Right atrium auricular region (tissue), 2 donors: ENCODE measurements around the gene ARHGAP6. TPM values are rescaled to one million over a fixed set of nuclear protein-coding genes. Genes with fewer than 3 reads are reported as not detected.

Experiments
- DNase-seq: peaks from one replicate; pipeline ENCODE4 v3.0.0-alpha.2; 2019; ENCODE audit warnings: low spot score
- H3K27ac ChIP-seq, 2 donors: fragments of 200-600 bp; sonication (generic); 1 replicate in 1 of 2; 2 replicates in 1 of 2; pipeline ENCODE4 v1.5.1; 2016 to 2019
- H3K27me3 ChIP-seq, 2 donors: fragments of 200-600 bp; sonication (generic); one replicate each; pipeline versions ENCODE4 v1.5.1 to v1.6.0; 2017 to 2019
- H3K36me3 ChIP-seq: fragments of 200-600 bp; sonication (generic); one replicate; pipeline ENCODE4 v1.5.1; 2016
- H3K4me1 ChIP-seq, 2 donors: fragments of 200-600 bp; sonication (generic); one replicate each; pipeline versions ENCODE4 v1.5.1 to v1.6.0; 2017 to 2019
- H3K4me3 ChIP-seq, 2 donors: fragments of 200-600 bp; sonication (generic); 1 replicate in 1 of 2; 2 replicates in 1 of 2; pipeline ENCODE4 v1.5.1; 2017 to 2019; ENCODE audit warnings: mild to moderate bottlenecking in 1 of 2, moderate library complexity in 1 of 2
- H3K9me3 ChIP-seq, 2 donors: fragments of 200-600 bp; sonication (generic); one replicate each; pipeline ENCODE4 v1.5.1; 2019
- total RNA-seq, 2 donors: library from RNA; depleted of rRNA; stranded (reverse); fragments of >200 nt; gene quantifications; one replicate each; pipeline ENCODE4 v1.1.0, GENCODE V29; 2016
- TF ChIP-seq, protein P1 (sequence below), 2 donors: fragments of 200-600 bp; sonication (generic); IDR thresholded peaks; one replicate each; pipeline ENCODE4 v1.5.1; 2019; ENCODE audit warnings: antibody characterized with exemption in 2 of 2

The ARHGAP6 gene
- total RNA-seq, 2 donors from 2014 or later: 5.1 to 9.4 TPM

- TF ChIP-seq, protein P1, sequence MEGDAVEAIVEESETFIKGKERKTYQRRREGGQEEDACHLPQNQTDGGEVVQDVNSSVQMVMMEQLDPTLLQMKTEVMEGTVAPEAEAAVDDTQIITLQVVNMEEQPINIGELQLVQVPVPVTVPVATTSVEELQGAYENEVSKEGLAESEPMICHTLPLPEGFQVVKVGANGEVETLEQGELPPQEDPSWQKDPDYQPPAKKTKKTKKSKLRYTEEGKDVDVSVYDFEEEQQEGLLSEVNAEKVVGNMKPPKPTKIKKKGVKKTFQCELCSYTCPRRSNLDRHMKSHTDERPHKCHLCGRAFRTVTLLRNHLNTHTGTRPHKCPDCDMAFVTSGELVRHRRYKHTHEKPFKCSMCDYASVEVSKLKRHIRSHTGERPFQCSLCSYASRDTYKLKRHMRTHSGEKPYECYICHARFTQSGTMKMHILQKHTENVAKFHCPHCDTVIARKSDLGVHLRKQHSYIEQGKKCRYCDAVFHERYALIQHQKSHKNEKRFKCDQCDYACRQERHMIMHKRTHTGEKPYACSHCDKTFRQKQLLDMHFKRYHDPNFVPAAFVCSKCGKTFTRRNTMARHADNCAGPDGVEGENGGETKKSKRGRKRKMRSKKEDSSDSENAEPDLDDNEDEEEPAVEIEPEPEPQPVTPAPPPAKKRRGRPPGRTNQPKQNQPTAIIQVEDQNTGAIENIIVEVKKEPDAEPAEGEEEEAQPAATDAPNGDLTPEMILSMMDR (IDR thresholded peaks at IDR 0.05): no peak
These were observed 329.5 kb downstream of the ARHGAP6 start for GRCh38 chrX:11336201-11336600.

GRCh38 chrX:11334165-11334564 lies 331.6 kb downstream of the ARHGAP6 start:
- no peaks in the 10 kb centered on the region for H3K4me1 ChIP-seq
- DNase-seq: no peak
- no peaks in the 10 kb centered on the region for H3K9me3 ChIP-seq
- H3K27me3 ChIP-seq: no peaks in the 10 kb centered on the region
- no peaks in the 10 kb centered on the region for H3K36me3 ChIP-seq
- TF ChIP-seq, protein P1 (IDR thresholded peaks at IDR 0.05): no peak
- H3K27ac ChIP-seq: no peak overlapping the region
- H3K4me3 ChIP-seq: no peak overlapping the region

More at GRCh38 chrX:11336201-11336600, 329.5 kb downstream of the ARHGAP6 start:
- Histone ChIP-seq H3K4me1 (no peaks in the 10 kb centered on the region), H3K4me3 (no peak overlapping the region), H3K27ac (no peak overlapping the region), H3K9me3 (no peaks in the 10 kb centered on the region), H3K27me3 (no peaks in the 10 kb centered on the region), H3K36me3 (no peaks in the 10 kb centered on the region)
- no peak for DNase-seq

- H3K36me3 ChIP-seq: no peaks in the 10 kb centered on the region
- H3K4me3 ChIP-seq: no peak overlapping the region
- no peak overlapping the region for H3K27ac ChIP-seq
- TF ChIP-seq, protein P1 (IDR thresholded peaks at IDR 0.05): no peak
- no peak for DNase-seq
- H3K4me1 ChIP-seq: no peaks in the 10 kb centered on the region
- H3K27me3 ChIP-seq: no peaks in the 10 kb centered on the region
- no peaks in the 10 kb centered on the region for H3K9me3 ChIP-seq
These were observed 333.9 kb downstream of the ARHGAP6 start for GRCh38 chrX:11331788-11332187.

DNA sequence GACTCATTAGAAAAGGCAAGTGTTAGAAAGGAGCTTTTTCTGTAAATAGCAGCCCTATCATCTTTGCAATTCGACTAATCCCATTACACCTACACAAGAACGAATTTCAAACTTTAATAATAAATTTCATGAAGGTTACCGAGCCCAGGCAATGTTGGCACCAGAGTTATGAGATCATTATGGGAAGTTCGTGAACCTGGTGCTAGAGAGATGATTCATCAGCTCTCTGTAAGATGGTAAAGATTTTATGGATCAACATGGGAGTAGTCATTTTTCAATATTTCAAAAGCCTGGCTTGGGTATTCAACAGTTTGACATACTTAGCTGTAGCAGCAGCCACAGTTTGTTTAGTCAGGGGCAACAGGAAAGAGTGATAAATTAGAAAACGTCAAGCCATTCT lies 336.7 kb downstream of the ARHGAP6 start:
- Histone ChIP-seq H3K4me3 (no peak overlapping the region), H3K27me3 (no peaks in the 10 kb centered on the region), H3K4me1 (no peaks in the 10 kb centered on the region), H3K9me3 (peaks cover 0 to 10% of the 10 kb centered on the region in 2 donors), H3K27ac (no peak overlapping the region), H3K36me3 (no peaks in the 10 kb centered on the region)
- TF ChIP-seq, protein P1 (IDR thresholded peaks at IDR 0.05): no peak
- no peak for DNase-seq

DNA sequence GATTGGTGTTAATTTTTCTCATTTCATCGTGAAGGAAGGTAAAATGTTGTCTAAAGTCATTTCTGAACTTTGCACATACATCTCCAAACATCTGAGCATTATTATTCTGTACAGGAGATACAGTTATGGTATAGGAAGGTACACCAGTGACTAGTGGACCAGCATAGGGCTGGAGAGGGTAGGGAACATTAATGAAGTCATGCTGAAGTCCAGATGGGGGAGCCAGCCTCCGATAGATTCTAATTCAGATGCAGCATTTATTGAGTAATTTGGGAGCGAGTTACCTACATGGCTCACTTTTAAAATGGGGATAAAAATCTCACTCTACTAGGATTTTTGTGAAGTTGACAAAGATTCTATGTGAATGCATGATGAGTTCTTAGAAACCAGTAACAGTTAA lies 337.6 kb downstream of the ARHGAP6 start:
- TF ChIP-seq, protein P1 (IDR thresholded peaks at IDR 0.05): no peak
- no peak for DNase-seq
- no peaks in the 10 kb centered on the region for H3K4me1 ChIP-seq
- no peak overlapping the region for H3K4me3 ChIP-seq
- H3K9me3 ChIP-seq: peaks cover 0 to 13% of the 10 kb centered on the region in 2 donors
- H3K36me3 ChIP-seq: no peaks in the 10 kb centered on the region
- no peak overlapping the region for H3K27ac ChIP-seq
- no peaks in the 10 kb centered on the region for H3K27me3 ChIP-seq

GRCh38 chrX:11321986-11322385 lies 343.7 kb downstream of the ARHGAP6 start:
- H3K36me3 ChIP-seq: no peaks in the 10 kb centered on the region
- DNase-seq: no peak
- no peaks in the 10 kb centered on the region for H3K27me3 ChIP-seq
- TF ChIP-seq, protein P1 (IDR thresholded peaks at IDR 0.05): no peak
- H3K9me3 ChIP-seq: peaks cover 0 to 13% of the 10 kb centered on the region in 2 donors
- H3K27ac ChIP-seq: no peak overlapping the region
- H3K4me3 ChIP-seq: no peak overlapping the region
- H3K4me1 ChIP-seq: no peaks in the 10 kb centered on the region
